A549 (cell line): ENCODE results near the gene NBEAL2.

Experiments used
- BHLHE40 ChIP-seq: IDR thresholded peaks from 2 replicates; pipeline ENCODE4 v1.6.1; 2012; ENCODE audit warnings: low read depth, low read length, inconsistent platforms
- CBX8 ChIP-seq: fragments of 200-600 bp; sonication (generic); IDR thresholded peaks from 2 replicates; pipeline ENCODE4 v1.6.1; 2016
- ELK1 ChIP-seq: fragments of 150-350 bp; IDR thresholded peaks from 2 replicates; pipeline ENCODE4 v1.6.1; 2014; ENCODE audit warnings: low read depth, mild to moderate bottlenecking, low read length
- JUNB ChIP-seq: fragments of >200 bp; sonication (Bioruptor Twin); formaldehyde crosslinking; IDR thresholded peaks from 2 replicates; pipeline ENCODE4 v1.6.1; 2016
- POLR2A ChIP-seq: IDR thresholded peaks from 2 replicates; pipeline ENCODE4 v1.6.1; 2012; ENCODE audit warnings: mild to moderate bottlenecking, low read length
- TF ChIP-seq, protein P1 (sequence below): IDR thresholded peaks from 2 replicates; pipeline ENCODE4 v1.6.1; 2012
- TF ChIP-seq, protein P2 (sequence below): fragments of >200 bp; sonication (Bioruptor Twin); formaldehyde crosslinking; IDR thresholded peaks from 3 replicates; pipeline ENCODE4 v1.5.1; 2016

DNA sequence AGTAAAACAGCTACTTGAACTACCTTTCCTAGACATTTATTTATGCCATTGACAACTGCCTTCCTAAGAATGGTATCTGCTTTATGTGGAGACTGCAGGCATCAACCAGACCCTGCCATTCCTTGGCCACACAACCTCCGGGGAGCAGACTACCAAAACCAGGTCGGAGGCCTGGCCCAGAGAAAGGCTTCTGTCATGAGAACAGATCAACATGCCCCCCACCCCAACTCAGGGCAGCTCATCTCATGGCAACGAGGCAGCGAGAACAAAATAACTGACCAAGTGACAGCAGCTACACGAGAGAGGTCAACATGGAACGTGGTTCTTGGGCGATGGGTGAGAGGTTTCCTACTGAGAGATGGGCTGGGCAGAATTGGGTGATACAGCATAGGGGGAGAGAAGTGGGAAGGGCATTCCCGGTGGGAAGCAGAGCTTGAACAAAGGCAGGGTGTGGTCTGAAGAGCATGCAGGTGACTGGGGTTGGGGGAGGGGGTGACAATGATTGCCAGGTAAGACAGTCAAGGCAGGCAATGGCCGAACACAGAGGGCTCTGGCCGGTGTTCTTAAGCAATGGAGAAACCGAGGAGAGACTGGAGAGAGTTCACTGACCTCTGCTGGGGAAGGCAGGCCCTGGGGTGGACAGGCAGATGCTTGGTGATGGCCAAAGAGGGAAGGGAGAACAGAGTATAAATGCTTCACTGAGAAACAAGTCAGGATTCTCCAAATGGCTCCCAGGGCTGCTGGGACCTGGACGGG lies 36.8 kb upstream of the NBEAL2 start:
- TF ChIP-seq, protein P1, sequence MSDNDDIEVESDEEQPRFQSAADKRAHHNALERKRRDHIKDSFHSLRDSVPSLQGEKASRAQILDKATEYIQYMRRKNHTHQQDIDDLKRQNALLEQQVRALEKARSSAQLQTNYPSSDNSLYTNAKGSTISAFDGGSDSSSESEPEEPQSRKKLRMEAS, result no peak
- TF ChIP-seq, protein P2, sequence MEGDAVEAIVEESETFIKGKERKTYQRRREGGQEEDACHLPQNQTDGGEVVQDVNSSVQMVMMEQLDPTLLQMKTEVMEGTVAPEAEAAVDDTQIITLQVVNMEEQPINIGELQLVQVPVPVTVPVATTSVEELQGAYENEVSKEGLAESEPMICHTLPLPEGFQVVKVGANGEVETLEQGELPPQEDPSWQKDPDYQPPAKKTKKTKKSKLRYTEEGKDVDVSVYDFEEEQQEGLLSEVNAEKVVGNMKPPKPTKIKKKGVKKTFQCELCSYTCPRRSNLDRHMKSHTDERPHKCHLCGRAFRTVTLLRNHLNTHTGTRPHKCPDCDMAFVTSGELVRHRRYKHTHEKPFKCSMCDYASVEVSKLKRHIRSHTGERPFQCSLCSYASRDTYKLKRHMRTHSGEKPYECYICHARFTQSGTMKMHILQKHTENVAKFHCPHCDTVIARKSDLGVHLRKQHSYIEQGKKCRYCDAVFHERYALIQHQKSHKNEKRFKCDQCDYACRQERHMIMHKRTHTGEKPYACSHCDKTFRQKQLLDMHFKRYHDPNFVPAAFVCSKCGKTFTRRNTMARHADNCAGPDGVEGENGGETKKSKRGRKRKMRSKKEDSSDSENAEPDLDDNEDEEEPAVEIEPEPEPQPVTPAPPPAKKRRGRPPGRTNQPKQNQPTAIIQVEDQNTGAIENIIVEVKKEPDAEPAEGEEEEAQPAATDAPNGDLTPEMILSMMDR, result no peak
- TF ChIP-seq POLR2A (no peak), ELK1 (no peak), JUNB (no peak), BHLHE40 (no peak), CBX8 (no peak)
